ENCODE results near the gene PRIM2. TPM values are rescaled to one million over a fixed set of nuclear protein-coding genes. Genes with fewer than 3 reads are reported as not detected.
"Not testable (repeated sequence)": the region's sequence is repeated elsewhere in the genome, so short reads cannot be mapped to it uniquely, and the experiment has no call there.

The PRIM2 gene
- total RNA-seq, 1 experiment from 2014 or later = 44.0 TPM

- H3K4me3 ChIP-seq (replicated peaks in 1 of 2; ENCODE audit: low read depth in 1 of 2, low read length in 2 of 2); BruUV-seq (replicated peaks); CTCF ChIA-PET; H3K9me3 ChIP-seq (ENCODE audit: control insufficient read depth in 1 of 2, insufficient read depth in 1 of 2, low read depth in 1 of 2, low read length in 2 of 2); RAD21 ChIA-PET (ENCODE audit: low non-redundant PET in 1 of 2, low total read pairs in 2 of 2, uncharacterized antibody in 2 of 2, unreplicated experiment in 2 of 2); H3K27ac ChIP-seq (ENCODE audit: low read depth, low read length); H3K79me2 ChIP-seq (ENCODE audit: insufficient read depth, low read length); H3K36me3 ChIP-seq (ENCODE audit: control insufficient read depth in 1 of 2, insufficient read depth in 2 of 2, low read length in 2 of 2); intact Hi-C loops (cut with micrococcal nuclease); ATAC-seq; H3K4me2 ChIP-seq (ENCODE audit: low read length); H3K27me3 ChIP-seq (ENCODE audit: insufficient read depth, low read length); H3K4me1 ChIP-seq (ENCODE audit: control insufficient read depth in 1 of 2, insufficient read depth in 2 of 2, low read length in 2 of 2); H2AFZ ChIP-seq (ENCODE audit: low read depth, low read length, poor library complexity, severe bottlenecking); H3K9me2 ChIP-seq (ENCODE audit: insufficient read depth); H4K20me1 ChIP-seq (ENCODE audit: insufficient read depth); H3K9ac ChIP-seq (ENCODE audit: low read length); DNase-seq (ENCODE audit: low read depth, low spot score); POLR2A ChIA-PET: not testable (repeated sequence)
These were observed 146.4 kb downstream of the PRIM2 start for GRCh38 chr6:57463809-57464208.

- DNase-seq (ENCODE audit: low read depth, low spot score); POLR2A ChIA-PET; H3K4me3 ChIP-seq (replicated peaks in 1 of 2; ENCODE audit: low read depth in 1 of 2, low read length in 2 of 2); H3K36me3 ChIP-seq (ENCODE audit: control insufficient read depth in 1 of 2, insufficient read depth in 2 of 2, low read length in 2 of 2); H2AFZ ChIP-seq (ENCODE audit: low read depth, low read length, poor library complexity, severe bottlenecking); H3K4me1 ChIP-seq (ENCODE audit: control insufficient read depth in 1 of 2, insufficient read depth in 2 of 2, low read length in 2 of 2); BruUV-seq (replicated peaks); H3K9me3 ChIP-seq (ENCODE audit: control insufficient read depth in 1 of 2, insufficient read depth in 1 of 2, low read depth in 1 of 2, low read length in 2 of 2); H3K27me3 ChIP-seq (ENCODE audit: insufficient read depth, low read length); ATAC-seq; H3K9me2 ChIP-seq (ENCODE audit: insufficient read depth); intact Hi-C loops (cut with micrococcal nuclease); H3K79me2 ChIP-seq (ENCODE audit: insufficient read depth, low read length); RAD21 ChIA-PET (ENCODE audit: low non-redundant PET in 1 of 2, low total read pairs in 2 of 2, uncharacterized antibody in 2 of 2, unreplicated experiment in 2 of 2); H4K20me1 ChIP-seq (ENCODE audit: insufficient read depth); CTCF ChIA-PET; H3K27ac ChIP-seq (ENCODE audit: low read depth, low read length); H3K4me2 ChIP-seq (ENCODE audit: low read length); H3K9ac ChIP-seq (ENCODE audit: low read length): not testable (repeated sequence)
These were observed 148.5 kb downstream of the PRIM2 start for GRCh38 chr6:57465968-57466367.

- DNase-seq (ENCODE audit: low read depth, low spot score) (no peak), ATAC-seq (no peak)
- intact Hi-C loops (cut with micrococcal nuclease) = no loop called here
- Histone ChIP-seq H3K4me2 (ENCODE audit: low read length) (no peak overlapping the region), H3K9ac (ENCODE audit: low read length) (no peak overlapping the region), H3K27ac (ENCODE audit: low read depth, low read length) (no peak overlapping the region), H3K79me2 (ENCODE audit: insufficient read depth, low read length) (no peaks in the 10 kb centered on the region), H3K9me2 (ENCODE audit: insufficient read depth) (no peaks in the 10 kb centered on the region), H2AFZ (ENCODE audit: low read depth, low read length, poor library complexity, severe bottlenecking) (no peak overlapping the region), H3K4me3 (replicated peaks in 1 of 2; ENCODE audit: low read depth in 1 of 2, low read length in 2 of 2) (no peak overlapping the region), H3K4me1 (ENCODE audit: control insufficient read depth in 1 of 2, insufficient read depth in 2 of 2, low read length in 2 of 2) (no peaks in the 10 kb centered on the region), H3K9me3 (ENCODE audit: control insufficient read depth in 1 of 2, insufficient read depth in 1 of 2, low read depth in 1 of 2, low read length in 2 of 2) (no peaks in the 10 kb centered on the region), H4K20me1 (ENCODE audit: insufficient read depth) (no peaks in the 10 kb centered on the region), H3K36me3 (ENCODE audit: control insufficient read depth in 1 of 2, insufficient read depth in 2 of 2, low read length in 2 of 2) (no peaks in the 10 kb centered on the region), H3K27me3 (ENCODE audit: insufficient read depth, low read length) (no peaks in the 10 kb centered on the region)
- no TSS peak for BruUV-seq (replicated peaks)
- RAD21 ChIA-PET (ENCODE audit: low non-redundant PET in 1 of 2, low total read pairs in 2 of 2, uncharacterized antibody in 2 of 2, unreplicated experiment in 2 of 2) = no interaction called here
- TF ChIP-seq JUND (IDR thresholded peaks at IDR 0.05) = no peak
- no peak for TF ChIP-seq EGR1 (IDR thresholded peaks at IDR 0.05; ENCODE audit: low read depth)
- TF ChIP-seq TCF7L2 (IDR thresholded peaks at IDR 0.05; ENCODE audit: borderline replicate concordance, extremely low read depth, insufficient read depth, insufficient read length) = no peak
- no peak for TF ChIP-seq RAD21 (IDR thresholded peaks at IDR 0.05; ENCODE audit: low read depth)
- TF ChIP-seq SIN3A (IDR thresholded peaks at IDR 0.05; ENCODE audit: low read depth) = no peak
- TF ChIP-seq CBX3 (IDR thresholded peaks at IDR 0.05; ENCODE audit: low read depth) = no peak
- no peak for TF ChIP-seq MAX (IDR thresholded peaks at IDR 0.05)
- TF ChIP-seq CEBPB (IDR thresholded peaks at IDR 0.05; ENCODE audit: low read depth) = no peak
- TF ChIP-seq ZNF274 (IDR thresholded peaks at IDR 0.05; ENCODE audit: low read depth, low read length) = no peak
- POLR2A ChIA-PET = no interaction called here
- CTCF ChIA-PET = no interaction called here
These were observed 151.6 kb downstream of the PRIM2 start for GRCh38 chr6:57469072-57469471.

GRCh38 chr6:57470148-57470547 is 152.7 kb downstream of the PRIM2 start:
- H3K9ac ChIP-seq (ENCODE audit: low read length); POLR2A ChIA-PET; BruUV-seq (replicated peaks); H3K4me2 ChIP-seq (ENCODE audit: low read length); CTCF ChIA-PET; H3K9me2 ChIP-seq (ENCODE audit: insufficient read depth); ATAC-seq; H3K4me1 ChIP-seq (ENCODE audit: control insufficient read depth in 1 of 2, insufficient read depth in 2 of 2, low read length in 2 of 2); H4K20me1 ChIP-seq (ENCODE audit: insufficient read depth); DNase-seq (ENCODE audit: low read depth, low spot score); H3K79me2 ChIP-seq (ENCODE audit: insufficient read depth, low read length); intact Hi-C loops (cut with micrococcal nuclease); RAD21 ChIA-PET (ENCODE audit: low non-redundant PET in 1 of 2, low total read pairs in 2 of 2, uncharacterized antibody in 2 of 2, unreplicated experiment in 2 of 2); H2AFZ ChIP-seq (ENCODE audit: low read depth, low read length, poor library complexity, severe bottlenecking); H3K4me3 ChIP-seq (replicated peaks in 1 of 2; ENCODE audit: low read depth in 1 of 2, low read length in 2 of 2); H3K36me3 ChIP-seq (ENCODE audit: control insufficient read depth in 1 of 2, insufficient read depth in 2 of 2, low read length in 2 of 2); H3K9me3 ChIP-seq (ENCODE audit: control insufficient read depth in 1 of 2, insufficient read depth in 1 of 2, low read depth in 1 of 2, low read length in 2 of 2); H3K27me3 ChIP-seq (ENCODE audit: insufficient read depth, low read length); H3K27ac ChIP-seq (ENCODE audit: low read depth, low read length): not testable (repeated sequence)

All from HCT116 (cell line).